ENCODE results near the gene CLCNKB.

GRCh38 chr1:16085522-16085921 is 41.9 kb downstream of the CLCNKB start:
- TF ChIP-seq POLR2A (IDR thresholded peaks at IDR 0.05; ENCODE audit: low read depth, low read length) = no peak
- TF ChIP-seq POLR2AphosphoS5 (IDR thresholded peaks at IDR 0.05; ENCODE audit: low read depth, low read length) = no peak
- TF ChIP-seq PAX5 (IDR thresholded peaks at IDR 0.05; ENCODE audit: insufficient read depth, low read length, severe bottlenecking) = no peak
- peak; percentile 42; the same call in 1 of the 2 replicates for TF ChIP-seq SPI1 (IDR thresholded peaks at IDR 0.05; ENCODE audit: low read depth, low read length)
- no peak for TF ChIP-seq TAF1 (IDR thresholded peaks at IDR 0.05; ENCODE audit: low read depth, low read length)
- TF ChIP-seq POU2F2 (IDR thresholded peaks at IDR 0.05; ENCODE audit: low read depth, low read length) = no peak

Data from GM12891 (cell line).